Mesodermal cell (in vitro differentiated cells): ENCODE results near the gene GPSM1.

Experiments
- H3K27ac ChIP-seq: 2 replicates; pipeline ENCODE4 v1.7.0; 2013; ENCODE audit warnings: mild to moderate bottlenecking, low read depth, low read length, moderate library complexity; ENCODE audit not compliant: severe bottlenecking
- H3K36me3 ChIP-seq: 2 replicates; pipeline ENCODE4 v1.7.1; 2013; ENCODE audit warnings: mild to moderate bottlenecking, low read length, moderate library complexity; ENCODE audit not compliant: control insufficient read depth, insufficient read depth
- H3K4me1 ChIP-seq: one replicate; pipeline ENCODE4 v1.7.1; 2013; ENCODE audit warnings: mild to moderate bottlenecking, low read length; ENCODE audit not compliant: insufficient read depth, control insufficient read depth, poor library complexity, severe bottlenecking
- H3K4me3 ChIP-seq: 2 replicates; pipeline ENCODE4 v1.7.0; 2013; ENCODE audit warnings: low read length, control low read depth, mild to moderate bottlenecking; ENCODE audit not compliant: insufficient read depth, poor library complexity, severe bottlenecking; ENCODE audit errors: extremely low read depth
- H3K9me3 ChIP-seq: 2 replicates; pipeline ENCODE4 v1.7.1; 2013; ENCODE audit warnings: mild to moderate bottlenecking, low read length, moderate library complexity; ENCODE audit not compliant: control insufficient read depth
- WGBS, 2 experiments: methylation state at CpG; one replicate each; pipeline ENCODE4 v1.1.5; 2013; ENCODE audit warnings: missing lambda C conversion rate in 2 of 2; ENCODE audit not compliant: insufficient coverage in 2 of 2; 5-methylcytosine and 5-hydroxymethylcytosine counted together

GPSM1 gene

DNA sequence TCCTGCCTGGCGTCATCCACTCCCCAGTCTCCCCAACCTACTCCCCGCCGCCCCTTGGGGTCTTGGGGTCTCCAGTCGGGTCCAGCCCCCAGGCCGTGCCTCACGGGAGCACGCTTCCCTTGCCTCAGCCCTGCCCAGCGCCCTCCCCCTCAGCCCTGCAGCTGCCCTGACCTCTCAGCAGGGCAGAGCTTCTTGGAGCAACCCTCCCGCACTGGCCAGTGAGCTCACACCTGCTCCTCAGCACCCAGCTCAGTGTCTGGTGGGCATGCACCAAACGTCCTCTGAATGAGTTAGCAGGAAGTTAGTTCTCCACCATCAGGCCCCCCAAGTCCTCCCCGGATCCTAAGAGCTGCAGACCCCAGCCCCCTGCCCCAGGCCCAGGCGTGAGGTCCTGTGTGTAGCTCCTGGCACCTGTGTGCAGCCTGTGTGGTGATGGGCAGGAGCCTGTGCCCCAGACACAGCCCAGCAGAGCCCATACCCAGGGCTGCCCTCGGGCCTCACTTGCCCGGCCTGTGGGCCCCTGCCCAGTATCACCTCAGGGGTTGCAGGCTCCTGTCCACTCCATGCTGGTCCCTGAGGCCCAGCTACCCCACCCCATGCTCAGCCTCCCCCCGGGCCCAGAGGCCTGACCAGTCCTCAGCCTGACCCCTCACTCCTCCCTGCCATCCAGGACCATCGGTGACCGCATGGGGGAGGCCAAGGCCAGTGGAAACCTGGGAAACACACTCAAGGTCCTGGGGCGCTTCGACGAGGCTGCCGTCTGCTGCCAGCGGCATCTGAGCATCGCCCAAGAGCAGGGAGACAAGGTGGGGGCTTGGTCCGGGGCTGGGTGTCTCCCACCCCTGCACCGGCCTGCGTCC is 8.2 kb downstream of the GPSM1 start:
- Histone ChIP-seq H3K4me1 (peaks cover 8% of the 10 kb centered on the region), H3K36me3 (peaks cover 57% of the 10 kb centered on the region), H3K9me3 (no peaks in the 10 kb centered on the region), H3K4me3 (no peak overlapping the region), H3K27ac (no peak overlapping the region)
- WGBS, 2 experiments, result 89 to 91% methylated on average over 18 to 25 of the region's 26 CpGs

DNA sequence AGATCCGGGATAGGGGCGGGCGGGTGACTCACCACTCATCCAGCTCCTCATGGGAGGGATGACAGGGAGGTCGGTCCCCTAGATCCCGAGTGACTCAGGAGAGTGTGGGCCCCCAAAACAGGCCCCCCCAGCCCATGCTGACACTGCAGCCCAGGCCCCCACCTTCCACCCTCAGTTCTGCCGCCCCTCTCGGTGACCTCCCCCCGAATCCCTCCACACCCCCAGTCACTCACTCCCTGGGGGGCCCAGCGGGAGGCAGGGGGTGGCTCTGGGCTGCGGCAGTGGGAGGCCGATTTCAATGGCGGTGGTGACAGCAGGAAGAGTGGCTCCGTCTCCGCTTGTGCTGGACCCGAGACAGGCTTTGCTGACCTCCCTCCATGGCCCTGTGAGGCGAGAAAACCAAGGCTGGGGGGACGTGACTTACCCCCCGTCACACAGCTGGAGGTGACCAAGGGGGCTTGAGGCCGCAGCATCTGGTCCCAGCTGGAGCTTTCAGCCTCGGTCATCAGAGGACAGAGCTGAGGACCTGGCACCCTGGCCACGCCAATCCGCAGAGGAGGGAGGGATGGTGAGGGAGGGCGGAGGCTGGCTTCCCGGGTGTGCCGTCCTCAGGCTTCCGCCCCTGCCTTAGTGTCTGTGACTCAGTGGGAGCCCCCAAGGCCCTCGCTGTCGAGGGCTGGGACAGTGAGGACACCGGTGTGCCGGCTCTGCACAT is 9.0 kb downstream of the GPSM1 start:
- H3K9me3 ChIP-seq, result no peaks in the 10 kb centered on the region
- 94 to 95% methylated on average over 20 to 28 of the region's 30 CpGs for WGBS, 2 experiments
- peaks cover 59% of the 10 kb centered on the region for H3K36me3 ChIP-seq
- H3K4me1 ChIP-seq, result peaks cover 8% of the 10 kb centered on the region
- no peak overlapping the region for H3K27ac ChIP-seq
- no peak overlapping the region for H3K4me3 ChIP-seq

DNA sequence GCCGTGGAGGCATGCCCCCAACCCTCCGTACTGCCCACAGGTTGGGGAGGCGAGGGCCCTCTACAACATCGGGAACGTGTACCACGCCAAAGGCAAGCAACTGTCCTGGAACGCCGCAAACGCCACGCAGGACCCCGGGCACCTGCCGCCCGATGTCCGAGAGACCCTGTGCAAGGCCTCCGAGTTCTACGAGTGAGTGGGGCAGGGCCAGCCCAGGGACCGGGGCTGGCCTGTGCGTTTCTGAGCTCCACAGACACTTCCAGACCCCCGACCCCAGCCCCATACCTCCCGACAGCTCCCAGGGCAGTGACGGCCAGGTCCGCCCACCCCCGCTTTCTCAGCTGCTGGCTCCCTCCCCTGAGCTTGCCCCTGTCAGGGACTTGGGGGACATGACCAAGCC is 9.5 kb downstream of the GPSM1 start:
- 93 to 97% methylated on average over 22 of the region's 23 CpGs for WGBS, 2 experiments
- Histone ChIP-seq H3K9me3 (no peaks in the 10 kb centered on the region), H3K27ac (no peak overlapping the region), H3K4me1 (peaks cover 10% of the 10 kb centered on the region), H3K36me3 (peaks cover 57% of the 10 kb centered on the region), H3K4me3 (no peak overlapping the region)

DNA sequence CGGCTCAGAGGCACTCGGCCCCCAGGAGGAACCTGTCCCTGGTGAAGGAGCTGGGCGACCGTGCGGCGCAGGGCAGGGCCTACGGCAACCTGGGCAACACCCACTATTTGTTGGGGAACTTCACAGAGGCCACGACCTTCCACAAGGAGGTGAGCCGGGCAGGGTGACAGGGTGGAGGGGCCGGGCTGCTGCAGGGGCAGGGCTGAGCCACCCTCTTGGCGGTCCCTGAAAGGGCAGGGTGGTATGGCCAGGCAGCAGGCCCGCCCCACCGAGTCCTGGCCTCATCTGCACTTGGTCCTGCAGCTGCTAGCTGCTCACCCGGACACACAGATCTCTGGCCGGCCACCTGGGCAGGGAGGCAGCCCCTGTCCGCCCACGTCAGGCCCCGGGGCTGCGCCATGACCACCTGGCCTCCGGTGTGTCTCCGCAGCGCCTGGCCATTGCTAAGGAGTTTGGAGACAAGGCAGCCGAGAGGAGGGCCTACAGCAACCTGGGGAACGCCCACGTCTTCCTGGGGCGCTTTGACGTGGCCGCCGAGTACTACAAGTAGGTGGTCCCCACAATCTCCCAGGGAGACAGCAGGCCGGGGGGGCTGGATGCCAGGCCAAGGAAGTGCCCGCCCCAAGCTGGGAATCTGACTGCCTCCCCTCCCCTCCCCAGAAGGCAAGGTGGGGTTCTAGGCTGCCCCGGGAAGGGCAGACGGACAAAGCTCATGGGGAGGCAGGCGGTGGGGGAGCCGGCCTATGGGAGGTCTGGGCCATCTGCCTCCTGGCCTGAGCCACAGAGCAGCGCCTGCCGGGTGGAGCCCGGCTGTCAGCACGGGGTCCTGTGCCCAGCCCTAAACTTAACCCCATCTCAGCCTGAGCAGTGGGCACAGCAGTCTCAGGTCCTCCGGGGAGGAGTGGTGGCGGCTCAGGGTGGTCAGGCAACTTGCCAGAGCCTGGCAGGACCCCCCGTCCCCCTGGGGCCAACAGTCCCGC is 10.4 kb downstream of the GPSM1 start:
- no peak overlapping the region for H3K27ac ChIP-seq
- H3K4me3 ChIP-seq, result no peak overlapping the region
- peaks cover 15% of the 10 kb centered on the region for H3K4me1 ChIP-seq
- no peaks in the 10 kb centered on the region for H3K9me3 ChIP-seq
- peaks cover 53% of the 10 kb centered on the region for H3K36me3 ChIP-seq
- WGBS, 2 experiments, result 94 to 96% methylated on average over 37 to 42 of the region's 43 CpGs

DNA sequence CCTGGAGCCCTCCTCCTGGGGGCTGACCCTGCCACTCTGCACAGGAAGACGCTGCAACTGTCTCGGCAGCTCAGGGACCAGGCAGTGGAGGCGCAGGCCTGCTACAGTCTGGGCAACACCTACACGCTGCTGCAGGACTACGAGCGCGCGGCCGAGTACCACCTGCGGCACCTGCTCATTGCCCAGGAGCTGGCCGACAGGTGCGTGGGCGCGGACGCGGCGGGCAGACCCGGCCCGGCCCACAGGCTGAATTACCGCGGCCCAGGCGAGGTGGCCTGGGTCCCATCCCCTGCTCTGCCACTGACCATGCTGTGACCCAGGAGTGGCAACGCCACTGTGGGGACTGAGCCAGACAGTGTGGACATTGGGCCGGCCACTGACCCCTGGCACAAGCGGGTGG is 11.2 kb downstream of the GPSM1 start:
- Histone ChIP-seq H3K9me3 (no peaks in the 10 kb centered on the region), H3K4me3 (no peak overlapping the region), H3K27ac (no peak overlapping the region), H3K4me1 (peaks cover 22% of the 10 kb centered on the region), H3K36me3 (peaks cover 53% of the 10 kb centered on the region)
- WGBS, 2 experiments, result 95 to 96% methylated on average over 18 to 23 of the region's 25 CpGs

DNA sequence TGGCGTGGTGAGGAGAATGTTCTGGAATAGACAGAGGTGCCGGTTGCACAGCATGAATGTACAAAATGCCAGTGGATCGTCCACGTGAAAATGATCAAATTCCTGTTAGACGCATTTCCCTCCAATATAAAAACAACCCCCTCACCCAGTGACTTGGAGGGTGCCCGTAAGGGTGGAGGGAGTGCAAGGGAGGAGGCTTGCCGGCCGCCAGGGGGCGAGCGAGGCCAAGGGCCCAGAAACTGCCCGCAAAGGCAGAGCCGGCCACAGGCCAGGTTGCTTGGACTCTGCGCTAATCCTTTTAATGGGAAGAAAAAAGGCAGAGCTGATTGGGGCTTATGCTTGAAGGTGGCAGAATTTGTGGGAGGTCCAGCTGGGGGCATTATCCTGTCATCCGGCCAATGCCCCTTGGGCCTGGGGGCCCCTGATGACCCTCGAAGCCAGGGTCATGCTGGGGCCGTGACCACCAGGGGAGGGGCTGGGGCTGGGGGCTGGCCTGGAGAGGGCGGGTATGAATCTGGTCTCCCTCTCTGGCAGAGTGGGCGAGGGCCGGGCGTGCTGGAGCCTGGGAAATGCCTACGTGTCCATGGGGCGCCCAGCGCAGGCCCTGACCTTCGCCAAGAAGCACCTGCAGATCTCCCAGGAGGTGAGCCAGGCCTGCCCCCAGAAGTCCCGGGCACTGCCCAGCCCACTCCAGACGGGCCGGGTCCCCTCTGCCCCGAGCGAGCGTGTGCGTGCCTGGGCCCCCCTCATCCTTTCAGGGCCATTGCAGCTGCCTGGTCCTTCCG is 12.0 kb downstream of the GPSM1 start:
- Histone ChIP-seq H3K36me3 (peaks cover 53% of the 10 kb centered on the region), H3K4me3 (no peak overlapping the region), H3K27ac (no peak overlapping the region), H3K9me3 (no peaks in the 10 kb centered on the region), H3K4me1 (peaks cover 22% of the 10 kb centered on the region)
- 76 to 91% methylated on average over 19 to 28 of the region's 32 CpGs for WGBS, 2 experiments

DNA sequence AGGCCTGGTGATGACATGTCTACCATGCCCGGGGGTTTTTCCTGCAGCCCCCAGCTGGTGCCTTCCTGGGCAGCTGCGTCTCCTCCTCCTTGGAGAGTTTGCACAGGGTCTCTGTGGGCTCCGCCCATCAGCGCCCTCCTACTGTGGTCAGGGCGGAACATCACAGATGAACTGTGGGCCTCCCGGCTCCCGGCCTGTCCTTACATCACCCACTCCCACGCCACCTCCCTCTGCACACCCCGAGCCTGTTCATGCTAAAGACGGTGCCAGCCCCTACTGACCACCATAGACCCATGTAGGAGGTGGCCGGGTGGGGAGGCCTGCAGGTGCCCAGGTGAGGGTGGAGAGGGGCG is 12.6 kb downstream of the GPSM1 start:
- 89 to 100% methylated on average over 5 to 8 of the region's 12 CpGs for WGBS, 2 experiments
- Histone ChIP-seq H3K9me3 (no peaks in the 10 kb centered on the region), H3K27ac (no peak overlapping the region)

DNA sequence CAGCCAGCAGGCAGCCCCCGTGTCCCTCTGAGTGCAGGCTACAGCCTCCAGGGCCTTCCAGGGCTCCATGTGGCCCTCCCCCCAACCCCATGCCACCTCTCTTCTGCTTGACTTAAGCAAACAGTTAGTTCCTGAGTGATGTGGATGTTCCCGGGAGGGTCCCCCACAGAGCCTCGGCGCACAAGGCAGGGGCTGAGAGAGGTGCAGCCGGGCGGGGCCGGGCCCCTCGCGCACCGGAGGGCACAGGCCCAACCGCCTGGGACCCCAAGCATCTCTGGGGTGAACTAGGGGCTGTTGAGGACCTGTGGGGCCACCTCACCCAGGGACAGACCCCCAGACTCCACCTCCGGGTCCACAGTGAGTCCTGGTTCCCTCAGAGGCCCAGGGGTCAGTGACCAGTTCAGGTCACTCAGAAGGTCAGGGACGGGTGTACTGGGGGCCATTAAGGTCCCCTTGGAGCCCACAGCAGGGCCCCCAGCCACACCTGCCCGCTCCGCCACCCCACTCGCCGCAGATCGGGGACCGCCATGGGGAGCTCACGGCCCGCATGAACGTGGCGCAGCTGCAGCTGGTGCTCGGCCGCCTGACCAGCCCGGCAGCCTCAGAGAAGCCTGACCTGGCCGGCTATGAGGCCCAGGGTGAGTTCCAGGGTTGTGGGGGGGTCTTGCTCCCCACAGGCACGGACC is 13.2 kb downstream of the GPSM1 start:
- WGBS, 2 experiments, result 99% methylated on average over 19 to 25 of the region's 28 CpGs
- H3K9me3 ChIP-seq, result no peaks in the 10 kb centered on the region
- H3K4me3 ChIP-seq, result no peak overlapping the region
- H3K4me1 ChIP-seq, result peaks cover 22% of the 10 kb centered on the region
- H3K27ac ChIP-seq, result no peak overlapping the region
- H3K36me3 ChIP-seq, result peaks cover 54% of the 10 kb centered on the region

More for the DNA sequence above, 12.6 kb downstream of the GPSM1 start:
- peaks cover 52% of the 10 kb centered on the region for H3K36me3 ChIP-seq
- no peak overlapping the region for H3K4me3 ChIP-seq
- peaks cover 22% of the 10 kb centered on the region for H3K4me1 ChIP-seq

DNA sequence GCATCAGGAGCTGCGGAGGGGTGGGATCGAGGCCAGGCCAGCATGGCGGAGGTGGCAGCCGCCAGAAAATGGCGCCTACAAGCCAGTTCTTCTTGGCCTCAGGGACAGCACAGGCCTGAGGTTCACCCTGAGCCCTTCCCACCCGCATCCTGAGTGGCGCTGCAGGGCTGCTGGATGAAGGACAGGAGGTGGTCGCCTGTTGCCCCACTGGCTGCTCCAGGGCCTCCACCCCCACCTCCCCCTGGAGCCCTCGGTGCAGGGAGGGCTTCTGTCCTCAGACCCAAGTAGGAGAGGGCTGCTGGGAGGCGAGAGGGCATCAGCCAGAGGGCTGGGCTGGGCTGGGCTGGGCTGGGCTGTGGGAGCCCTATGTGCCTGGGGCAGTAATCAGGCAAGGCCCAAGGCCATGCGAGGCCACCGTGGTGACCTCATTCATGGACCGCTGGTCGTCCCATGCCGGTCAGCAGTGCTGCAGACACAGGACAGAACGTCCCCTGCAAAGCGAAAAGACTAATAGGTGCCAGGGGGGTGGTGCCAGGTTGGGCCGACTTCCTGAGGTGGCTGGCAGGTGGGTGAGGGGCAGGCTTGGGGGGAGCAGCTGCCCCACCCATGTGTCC is 13.8 kb downstream of the GPSM1 start:
- Histone ChIP-seq H3K4me1 (peaks cover 17% of the 10 kb centered on the region), H3K27ac (no peak overlapping the region), H3K36me3 (peaks cover 54% of the 10 kb centered on the region), H3K9me3 (no peaks in the 10 kb centered on the region), H3K4me3 (no peak overlapping the region)
- 97 to 99% methylated on average over 13 of the region's 18 CpGs for WGBS, 2 experiments
